Fibroblast of pulmonary artery (primary cell): ENCODE data around the gene ENAH.

Source experiments
- DNase-seq: peaks from one replicate; pipeline ENCODE4 v3.0.0-alpha.2; 2010; ENCODE audit warnings: low read depth
- H3K4me3 ChIP-seq: replicated peaks from 2 replicates; pipeline ENCODE4 v1.5.1; 2011; ENCODE audit warnings: low read depth, mild to moderate bottlenecking, control low read depth, low read length, moderate library complexity
- TF ChIP-seq, protein P1 (sequence below): IDR thresholded peaks from 2 replicates; pipeline ENCODE4 v1.5.1; 2011; ENCODE audit warnings: mild to moderate bottlenecking, control low read depth, low read length, inconsistent platforms; ENCODE audit errors: missing control alignments

Gene ENAH

DNA sequence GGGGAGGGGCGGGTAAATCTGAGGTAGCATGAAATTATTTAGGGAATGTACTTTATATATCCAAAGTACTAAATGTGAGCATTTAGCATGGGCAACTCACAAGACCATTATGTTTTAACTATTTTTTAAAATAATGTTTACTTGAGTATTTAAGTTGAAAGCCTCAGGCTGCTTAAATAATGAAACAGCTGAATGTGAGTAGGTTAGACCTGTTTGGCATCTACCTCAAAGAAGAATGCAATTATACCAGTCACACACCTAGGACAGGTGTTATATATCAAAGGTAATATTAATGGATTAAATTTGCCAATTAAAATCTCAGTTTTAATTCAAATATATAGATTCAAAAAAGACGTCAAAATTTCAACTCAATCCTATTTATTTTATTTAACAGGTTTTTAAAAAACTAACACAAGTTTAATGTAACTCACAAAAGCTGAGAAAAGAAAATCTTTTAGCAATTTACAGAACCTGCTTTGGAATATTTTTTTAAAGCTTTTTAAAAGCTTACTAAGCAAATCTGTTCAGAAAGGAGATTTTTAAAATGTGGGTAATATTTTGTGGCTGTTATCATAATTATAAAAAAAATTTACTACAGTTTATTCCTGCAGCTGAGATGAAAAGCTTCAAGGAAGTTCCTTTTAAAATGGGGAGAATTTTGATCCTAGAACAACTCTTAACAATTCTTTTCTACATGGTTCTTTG lies 120.5 kb downstream of the ENAH start:
- no peak for DNase-seq
- no peak overlapping the region for H3K4me3 ChIP-seq
- TF ChIP-seq, protein P1, sequence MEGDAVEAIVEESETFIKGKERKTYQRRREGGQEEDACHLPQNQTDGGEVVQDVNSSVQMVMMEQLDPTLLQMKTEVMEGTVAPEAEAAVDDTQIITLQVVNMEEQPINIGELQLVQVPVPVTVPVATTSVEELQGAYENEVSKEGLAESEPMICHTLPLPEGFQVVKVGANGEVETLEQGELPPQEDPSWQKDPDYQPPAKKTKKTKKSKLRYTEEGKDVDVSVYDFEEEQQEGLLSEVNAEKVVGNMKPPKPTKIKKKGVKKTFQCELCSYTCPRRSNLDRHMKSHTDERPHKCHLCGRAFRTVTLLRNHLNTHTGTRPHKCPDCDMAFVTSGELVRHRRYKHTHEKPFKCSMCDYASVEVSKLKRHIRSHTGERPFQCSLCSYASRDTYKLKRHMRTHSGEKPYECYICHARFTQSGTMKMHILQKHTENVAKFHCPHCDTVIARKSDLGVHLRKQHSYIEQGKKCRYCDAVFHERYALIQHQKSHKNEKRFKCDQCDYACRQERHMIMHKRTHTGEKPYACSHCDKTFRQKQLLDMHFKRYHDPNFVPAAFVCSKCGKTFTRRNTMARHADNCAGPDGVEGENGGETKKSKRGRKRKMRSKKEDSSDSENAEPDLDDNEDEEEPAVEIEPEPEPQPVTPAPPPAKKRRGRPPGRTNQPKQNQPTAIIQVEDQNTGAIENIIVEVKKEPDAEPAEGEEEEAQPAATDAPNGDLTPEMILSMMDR: no peak

DNA sequence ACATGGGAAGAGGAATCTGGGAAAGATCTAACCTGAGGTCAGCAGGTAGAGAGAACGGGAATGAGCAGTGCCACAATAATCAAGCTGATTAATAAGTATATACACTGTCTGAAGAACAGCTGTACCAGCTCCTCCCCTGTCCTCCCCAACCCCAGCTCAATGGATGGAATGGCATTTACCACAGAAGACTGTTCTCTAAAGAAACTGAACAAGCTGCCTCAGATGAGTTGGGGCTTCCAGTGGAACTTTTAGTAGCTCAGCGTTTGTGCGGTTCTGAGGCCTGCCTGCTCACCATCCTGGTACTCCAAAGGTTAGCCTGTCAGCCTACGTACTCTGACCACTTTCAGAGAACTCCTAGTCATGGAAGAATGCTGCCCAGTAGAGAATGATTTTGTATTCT lies 123.2 kb downstream of the ENAH start:
- TF ChIP-seq, protein P1: no peak
- no peak overlapping the region for H3K4me3 ChIP-seq
- DNase-seq: no peak

DNA sequence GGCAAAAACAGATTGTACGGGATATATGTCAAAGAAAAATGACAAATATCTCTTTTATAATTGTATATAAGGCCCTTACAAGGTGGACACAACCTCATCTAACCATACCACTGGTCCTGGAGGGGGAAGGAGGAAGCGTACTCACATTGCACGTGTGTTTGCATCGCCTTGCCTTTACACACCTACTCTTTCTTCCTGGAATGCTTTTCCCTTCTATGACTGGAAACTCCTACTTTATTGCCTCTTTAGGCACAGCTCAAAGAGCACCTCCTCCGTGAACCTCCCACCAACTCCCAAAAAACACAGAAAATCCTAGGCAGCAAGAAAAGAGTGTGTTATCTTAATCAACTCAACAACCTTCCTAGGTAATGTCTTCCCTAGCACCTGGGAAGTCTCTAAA lies 125.3 kb downstream of the ENAH start:
- TF ChIP-seq, protein P1: no peak
- no peak for DNase-seq
- H3K4me3 ChIP-seq: no peak overlapping the region

DNA sequence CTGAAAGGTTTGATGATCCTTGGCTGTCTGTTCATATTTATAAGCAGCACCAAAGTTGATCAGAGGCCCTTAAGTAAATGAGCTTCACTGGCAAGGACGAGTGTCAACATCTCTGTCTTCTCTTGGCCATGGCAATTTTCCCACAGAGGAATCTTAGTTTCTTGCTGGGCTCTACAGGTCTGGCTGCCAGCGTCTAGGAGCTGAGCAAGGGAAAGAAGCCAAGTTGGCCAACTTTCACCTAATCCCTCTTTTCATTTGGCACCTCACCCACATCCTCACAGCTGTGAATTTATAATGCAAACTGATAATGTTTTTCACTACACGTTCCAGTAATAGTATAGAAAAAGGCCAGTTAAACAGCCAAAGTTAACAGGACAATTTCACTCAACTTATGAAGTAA lies 126.0 kb downstream of the ENAH start:
- no peak overlapping the region for H3K4me3 ChIP-seq
- TF ChIP-seq, protein P1: no peak
- no peak for DNase-seq

DNA sequence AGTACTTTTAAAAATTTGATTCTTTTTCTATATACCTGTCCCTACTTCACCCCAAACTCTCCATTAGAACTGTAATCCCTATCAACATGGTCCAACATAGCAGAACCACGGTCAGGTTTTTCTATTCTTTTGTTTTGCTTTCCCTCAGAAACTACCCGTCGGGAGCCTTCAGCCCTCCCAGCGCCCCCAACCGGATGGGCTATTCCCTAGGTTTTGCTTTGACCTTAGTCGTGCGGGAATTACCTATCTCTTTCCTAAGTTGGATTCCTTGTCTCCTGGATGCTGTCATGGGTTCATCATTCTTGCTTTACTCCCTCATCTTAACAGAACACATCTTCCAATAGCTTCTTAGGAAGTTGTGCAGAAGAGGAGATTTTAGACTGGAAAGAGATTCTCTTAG lies 127.5 kb downstream of the ENAH start:
- H3K4me3 ChIP-seq: no peak overlapping the region
- no peak for DNase-seq
- TF ChIP-seq, protein P1: no peak

DNA sequence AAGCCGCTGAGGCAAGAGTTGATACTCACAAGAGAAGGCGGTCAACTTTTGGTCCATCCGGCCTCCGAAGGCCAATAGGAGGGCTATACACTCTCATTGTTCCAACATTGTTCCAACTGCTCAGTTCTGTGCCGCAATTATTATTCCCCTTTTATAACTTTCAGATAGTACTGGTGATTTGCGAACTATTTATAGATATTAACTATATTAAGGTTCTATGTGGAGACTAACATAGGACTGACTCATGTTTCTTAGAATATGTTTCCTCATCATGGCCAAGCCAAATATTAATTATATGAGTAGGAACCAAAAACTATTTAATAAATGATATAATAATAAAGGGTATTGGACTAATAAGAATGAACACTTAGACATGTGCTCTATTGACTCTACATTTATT lies 128.4 kb downstream of the ENAH start:
- TF ChIP-seq, protein P1: no peak
- DNase-seq: no peak
- H3K4me3 ChIP-seq: no peak overlapping the region

DNA sequence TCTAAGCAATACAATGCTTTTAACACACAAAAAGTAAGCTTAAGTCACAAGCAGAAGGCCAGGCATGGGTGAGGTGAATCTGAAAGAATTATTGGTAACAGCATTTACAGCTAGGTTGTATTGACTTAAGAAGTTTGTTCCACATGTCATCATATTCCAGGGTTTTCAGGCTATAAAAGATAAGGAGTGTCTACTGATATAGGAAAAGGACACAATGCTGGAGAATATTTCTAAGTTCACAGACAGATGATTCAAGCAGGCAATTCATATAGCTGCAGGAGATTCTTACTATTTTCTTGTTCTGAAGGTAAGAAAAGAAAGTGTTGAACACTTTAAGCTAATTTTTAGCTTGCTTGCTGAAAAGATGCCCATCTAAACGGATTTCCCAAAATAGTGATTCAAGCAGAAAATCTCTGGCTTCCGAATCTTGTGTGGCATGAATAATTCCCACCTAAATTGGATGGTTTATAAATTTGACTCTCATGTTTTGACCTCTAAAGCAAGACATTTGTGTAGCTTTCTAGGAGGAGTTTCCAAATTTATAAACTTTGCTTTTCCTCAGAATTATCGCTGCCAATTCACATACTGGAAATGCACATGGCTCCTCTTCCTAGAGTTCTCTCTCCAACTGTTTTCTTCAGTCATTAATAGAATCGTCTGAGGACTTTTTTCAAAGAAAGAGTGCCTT lies 129.5 kb downstream of the ENAH start:
- no peak for DNase-seq
- H3K4me3 ChIP-seq: no peak overlapping the region
- TF ChIP-seq, protein P1: no peak
